Measurements from ENCODE around the gene RIPK4.

RIPK4 gene

GRCh38 chr21:41691205-41692184 lies 75.4 kb downstream of the RIPK4 start:
- Mint-ChIP-seq H3K27me3 (peaks cover 12% of the 10 kb centered on the region), H3K36me3 (ENCODE audit: low read depth) (no peaks in the 10 kb centered on the region), H3K4me3 (no peak overlapping the region), H3K9me3 (peaks cover 10% of the 10 kb centered on the region), H3K4me1 (ENCODE audit: low read depth) (peaks cover 32% of the 10 kb centered on the region), H3K27ac (no peak overlapping the region)
- intact Hi-C loops (cut with micrococcal nuclease), result no loop called here

Measured in dendritic cell treated with granulocyte-macrophage colony-stimulating factor and Interleukin-4, amounts not matched to agents 40 ng/mL and 50 ng/mL, for 4 days (primary cell).